NCI-H2196 treated with DMSO at 0.1 percent for 48 hours (cell line): Measurements from ENCODE around the gene FLT1.

Experiments used
- DNase-seq: peaks from one replicate; lab custom pipeline; 2025; ENCODE audit not compliant: unreplicated experiment; lab: John Stamatoyannopoulos, UW

FLT1 gene

GRCh38 chr13:28490061-28490460 is 4.9 kb downstream of the FLT1 start:
- no peak for DNase-seq

- DNase-seq: no peak
Observed at GRCh38 chr13:28489524-28489931, 5.4 kb downstream of the FLT1 start.

GRCh38 chr13:28488376-28489005 is 6.4 kb downstream of the FLT1 start:
- no peak for DNase-seq

GRCh38 chr13:28485996-28486543 is 8.9 kb downstream of the FLT1 start:
- DNase-seq: no peak

GRCh38 chr13:28485551-28485950 is 9.4 kb downstream of the FLT1 start:
- no peak for DNase-seq

- no peak for DNase-seq
Observed at GRCh38 chr13:28485097-28485496, 9.8 kb downstream of the FLT1 start.

- no peak for DNase-seq
Observed at GRCh38 chr13:28483313-28483931, 11.5 kb downstream of the FLT1 start.

- DNase-seq: no peak
Observed at GRCh38 chr13:28479005-28479404, 15.9 kb downstream of the FLT1 start.

GRCh38 chr13:28478127-28478526 is 16.8 kb downstream of the FLT1 start:
- DNase-seq: no peak

GRCh38 chr13:28477709-28477973 is 17.3 kb downstream of the FLT1 start:
- no peak for DNase-seq

GRCh38 chr13:28476919-28477708 is 17.8 kb downstream of the FLT1 start:
- no peak for DNase-seq

GRCh38 chr13:28475916-28476725 is 18.8 kb downstream of the FLT1 start:
- no peak for DNase-seq

- no peak for DNase-seq
Observed at GRCh38 chr13:28474491-28475134, 20.3 kb downstream of the FLT1 start.

GRCh38 chr13:28473044-28473443 is 21.9 kb downstream of the FLT1 start:
- no peak for DNase-seq

- no peak for DNase-seq
Observed at GRCh38 chr13:28471421-28471820, 23.5 kb downstream of the FLT1 start.

GRCh38 chr13:28470296-28470695 is 24.6 kb downstream of the FLT1 start:
- no peak for DNase-seq

- DNase-seq: no peak
Observed at GRCh38 chr13:28469316-28469715, 25.6 kb downstream of the FLT1 start.

GRCh38 chr13:28468023-28468915 is 26.7 kb downstream of the FLT1 start:
- no peak for DNase-seq

GRCh38 chr13:28467034-28467433 is 27.9 kb downstream of the FLT1 start:
- no peak for DNase-seq

- no peak for DNase-seq
Observed at GRCh38 chr13:28466151-28466550, 28.8 kb downstream of the FLT1 start.
